ENCODE results near the gene TDP2. TPM values are rescaled to one million over a fixed set of nuclear protein-coding genes. Genes with fewer than 3 reads are reported as not detected.

The TDP2 gene
- total RNA-seq, 4 donors from 2014 or later, result 25.2 to 44.4 (median 37.6) TPM

DNA sequence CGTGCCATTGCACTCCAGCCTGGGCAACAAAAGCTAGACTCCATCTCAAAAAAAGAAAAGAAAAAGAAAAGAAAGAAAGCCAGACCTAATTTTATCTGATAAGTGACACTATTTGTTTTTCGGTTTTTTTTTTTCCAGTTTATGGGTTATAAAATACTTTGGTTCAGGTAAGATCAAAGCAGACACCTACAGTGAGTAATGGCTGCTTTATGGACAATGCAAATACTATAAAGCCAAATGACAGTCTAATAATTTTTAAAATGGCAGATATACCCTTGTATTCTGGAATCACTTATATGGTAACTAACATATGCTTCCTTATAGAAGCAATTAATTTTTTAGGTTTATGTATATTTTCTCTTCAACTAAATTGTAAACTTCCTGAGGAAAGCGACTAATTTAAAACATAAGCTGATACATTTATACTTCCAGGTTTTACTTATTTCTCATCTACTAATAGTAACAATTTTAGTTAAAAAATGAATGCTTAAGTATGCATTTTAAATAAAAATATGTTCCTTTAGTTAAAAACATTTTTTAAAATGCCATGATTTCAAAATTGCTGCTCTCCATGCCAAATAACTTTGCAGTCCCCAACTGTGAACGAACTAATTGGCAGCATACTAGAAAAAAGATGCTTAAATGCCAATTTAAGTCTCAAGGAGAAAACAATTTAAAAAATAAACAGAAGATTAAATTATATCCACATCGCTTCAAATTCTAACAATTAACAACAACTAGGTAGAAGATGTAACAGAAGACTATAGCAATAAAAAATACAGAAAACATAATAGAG is 59.2 kb downstream of the TDP2 start:
- H3K4me1 ChIP-seq, result no peaks in the 10 kb centered on the region
- TF ChIP-seq, protein P1, sequence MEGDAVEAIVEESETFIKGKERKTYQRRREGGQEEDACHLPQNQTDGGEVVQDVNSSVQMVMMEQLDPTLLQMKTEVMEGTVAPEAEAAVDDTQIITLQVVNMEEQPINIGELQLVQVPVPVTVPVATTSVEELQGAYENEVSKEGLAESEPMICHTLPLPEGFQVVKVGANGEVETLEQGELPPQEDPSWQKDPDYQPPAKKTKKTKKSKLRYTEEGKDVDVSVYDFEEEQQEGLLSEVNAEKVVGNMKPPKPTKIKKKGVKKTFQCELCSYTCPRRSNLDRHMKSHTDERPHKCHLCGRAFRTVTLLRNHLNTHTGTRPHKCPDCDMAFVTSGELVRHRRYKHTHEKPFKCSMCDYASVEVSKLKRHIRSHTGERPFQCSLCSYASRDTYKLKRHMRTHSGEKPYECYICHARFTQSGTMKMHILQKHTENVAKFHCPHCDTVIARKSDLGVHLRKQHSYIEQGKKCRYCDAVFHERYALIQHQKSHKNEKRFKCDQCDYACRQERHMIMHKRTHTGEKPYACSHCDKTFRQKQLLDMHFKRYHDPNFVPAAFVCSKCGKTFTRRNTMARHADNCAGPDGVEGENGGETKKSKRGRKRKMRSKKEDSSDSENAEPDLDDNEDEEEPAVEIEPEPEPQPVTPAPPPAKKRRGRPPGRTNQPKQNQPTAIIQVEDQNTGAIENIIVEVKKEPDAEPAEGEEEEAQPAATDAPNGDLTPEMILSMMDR (IDR thresholded peaks at IDR 0.05), result no peak
- TF ChIP-seq POLR2AphosphoS5 (IDR thresholded peaks at IDR 0.05) (no peak), EP300 (IDR thresholded peaks at IDR 0.05) (no peak), POLR2A (IDR thresholded peaks at IDR 0.05; ENCODE audit: low read depth) (no peak)
- H3K36me3 ChIP-seq, result no peaks in the 10 kb centered on the region
- H3K27ac ChIP-seq (replicated peaks in 1 of 4), result no peak overlapping the region
- no peaks in the 10 kb centered on the region for H3K9me3 ChIP-seq
- intact Hi-C loops (cut with DNase I), result no loop called here
- H3K4me3 ChIP-seq, result no peak overlapping the region
- WGBS, result 92% methylated on average over 5 of the region's 5 CpGs
- peaks cover 0 to 4% (median 0%) of the 10 kb centered on the region in 4 donors for H3K27me3 ChIP-seq
- DNase-seq (ENCODE audit: extremely low spot score), result no peak

DNA sequence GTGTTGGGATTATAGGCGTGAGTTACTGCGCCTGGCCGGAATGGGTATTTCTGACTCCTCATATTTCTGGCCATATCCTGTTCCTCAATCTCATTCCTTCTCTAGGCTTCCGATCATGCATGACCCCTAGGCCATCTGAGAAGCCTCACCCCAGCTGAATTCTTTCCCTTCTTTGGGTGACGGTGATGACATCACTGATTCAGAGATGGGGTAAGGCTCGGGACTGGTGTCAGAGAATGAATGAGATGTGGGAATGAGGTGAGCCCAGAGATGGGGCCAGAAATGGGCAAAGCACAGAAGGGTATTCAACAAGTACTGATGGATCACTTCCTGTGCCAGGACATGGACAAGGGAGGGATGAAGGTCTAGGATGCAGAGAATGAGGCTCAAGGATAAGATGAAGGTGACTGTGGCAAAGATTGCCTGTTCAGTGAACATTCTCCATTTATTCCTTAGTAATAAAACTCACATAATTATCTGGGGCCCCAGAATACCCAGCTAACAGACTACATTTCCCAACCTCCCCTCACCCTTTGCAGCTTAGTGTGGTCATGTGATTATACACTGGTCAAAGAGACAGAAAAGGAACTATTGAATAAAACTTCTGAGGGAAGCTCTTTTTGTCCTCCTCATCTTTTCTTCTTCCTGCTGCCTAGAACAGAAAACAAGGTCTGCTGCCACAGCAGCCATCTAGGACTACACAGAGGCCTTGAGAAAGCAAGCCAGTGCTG is 60.3 kb downstream of the TDP2 start:
- H3K4me1 ChIP-seq, result no peaks in the 10 kb centered on the region
- intact Hi-C loops (cut with DNase I), result no loop called here
- no peaks in the 10 kb centered on the region for H3K27me3 ChIP-seq
- H3K36me3 ChIP-seq, result no peaks in the 10 kb centered on the region
- TF ChIP-seq, protein P1 (IDR thresholded peaks at IDR 0.05), result no peak
- TF ChIP-seq POLR2AphosphoS5 (IDR thresholded peaks at IDR 0.05) (no peak), POLR2A (IDR thresholded peaks at IDR 0.05; ENCODE audit: low read depth) (no peak), EP300 (IDR thresholded peaks at IDR 0.05) (no peak)
- no peak overlapping the region for H3K27ac ChIP-seq (replicated peaks in 1 of 4)
- H3K9me3 ChIP-seq, result no peaks in the 10 kb centered on the region
- peak; percentile 37 for DNase-seq (ENCODE audit: extremely low spot score)
- WGBS, result 94% methylated on average over 6 of the region's 6 CpGs
- no peak overlapping the region for H3K4me3 ChIP-seq

DNA sequence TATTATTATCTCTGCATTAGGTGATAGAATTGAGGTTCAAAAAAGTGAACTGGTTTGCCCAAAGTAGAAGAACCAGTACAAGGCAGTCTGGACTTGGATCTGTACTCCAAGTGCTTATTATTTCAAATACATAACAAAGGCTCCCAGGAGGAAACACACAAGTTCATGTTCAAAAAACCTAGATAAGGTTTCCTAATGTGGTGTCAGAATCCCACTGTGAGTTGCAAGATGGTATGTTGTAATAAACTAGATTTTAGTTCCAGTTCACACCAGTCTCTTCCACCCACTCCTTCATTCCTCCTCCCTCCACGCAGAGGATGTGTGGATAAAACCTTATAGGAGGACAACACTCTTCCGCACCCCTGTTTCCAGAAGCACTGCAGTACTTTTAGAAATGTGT is 63.5 kb downstream of the TDP2 start:
- Histone ChIP-seq H3K4me3 (no peak overlapping the region), H3K27me3 (no peaks in the 10 kb centered on the region), H3K9me3 (no peaks in the 10 kb centered on the region), H3K27ac (replicated peaks in 1 of 4) (no peak overlapping the region), H3K4me1 (no peaks in the 10 kb centered on the region), H3K36me3 (no peaks in the 10 kb centered on the region)
- intact Hi-C loops (cut with DNase I), result no loop called here
- 80% methylated on average over 2 of the region's 2 CpGs for WGBS
- TF ChIP-seq, protein P1 (IDR thresholded peaks at IDR 0.05), result no peak
- TF ChIP-seq EP300 (IDR thresholded peaks at IDR 0.05) (no peak), POLR2A (IDR thresholded peaks at IDR 0.05; ENCODE audit: low read depth) (no peak)
- DNase-seq (ENCODE audit: extremely low spot score), result peak; percentile 31

- Histone ChIP-seq H3K9me3 (no peaks in the 10 kb centered on the region), H3K27me3 (no peaks in the 10 kb centered on the region), H3K27ac (replicated peaks in 1 of 4) (no peak overlapping the region), H3K36me3 (no peaks in the 10 kb centered on the region), H3K4me3 (no peak overlapping the region), H3K4me1 (no peaks in the 10 kb centered on the region)
- DNase-seq (ENCODE audit: extremely low spot score), result no peak
- WGBS, result 49% methylated on average over 4 of the region's 4 CpGs
- TF ChIP-seq POLR2AphosphoS5 (IDR thresholded peaks at IDR 0.05) (no peak), POLR2A (IDR thresholded peaks at IDR 0.05; ENCODE audit: low read depth) (no peak), EP300 (IDR thresholded peaks at IDR 0.05) (no peak)
- TF ChIP-seq, protein P1 (IDR thresholded peaks at IDR 0.05), result no peak
- intact Hi-C loops (cut with DNase I), result no loop called here
These were observed 65.8 kb downstream of the TDP2 start for GRCh38 chr6:24600903-24601302.

Other genes starting within 250 kb of the TDP2 start
- 1 to 10 TPM; 3.8 to 5.3 (median 4.1) TPM for gene GPLD1, start 177.3 kb downstream of the TDP2 start, total RNA-seq
- gene ALDH5A1, start 171.9 kb downstream of the TDP2 start, total RNA-seq, result 1 to 10 TPM; 2.5 to 3.5 (median 3.3) TPM
- gene KIAA0319, start 20.7 kb downstream of the TDP2 start, total RNA-seq, result under 1 TPM; under 0.01 to 0.33 (median 0.15) TPM
- gene ACOT13, start 178 bp upstream of the TDP2 start, total RNA-seq, result 1 to 10 TPM; 5.8 to 9.4 (median 7.2) TPM
- 10 to 100 TPM; 30.7 to 50.5 (median 40.9) TPM for gene C6orf62, start 52.3 kb upstream of the TDP2 start, total RNA-seq
- 1 to 10 TPM; 4.1 to 8.0 (median 5.4) TPM for gene GMNN, start 108.0 kb upstream of the TDP2 start, total RNA-seq
- not detected for gene ARMH2, start 132.0 kb upstream of the TDP2 start, total RNA-seq